Neural cell (in vitro differentiated cells): ENCODE results near the gene CHPF.

ENCODE experiments used
- CTCF ChIP-seq: fragments of 450-650 bp; IDR thresholded peaks from 2 replicates; pipeline ENCODE4 v1.5.1; 2014; ENCODE audit warnings: antibody characterized with exemption, mild to moderate bottlenecking, moderate library complexity; ENCODE audit not compliant: poor library complexity, severe bottlenecking
- EP300 ChIP-seq: fragments of 450-650 bp; conservative IDR thresholded peaks from 2 replicates; pipeline ENCODE4 v1.6.1; 2014; ENCODE audit warnings: antibody characterized with exemption, mild to moderate bottlenecking, moderate library complexity; ENCODE audit not compliant: poor library complexity, severe bottlenecking
- EZH2 ChIP-seq: fragments of 200-600, 300-800 bp; shearing (Covaris generic), sonication (generic); IDR thresholded peaks from 2 replicates; pipeline ENCODE4 v1.6.1; 2014; ENCODE audit warnings: antibody characterized with exemption, low read length, borderline replicate concordance, mild to moderate bottlenecking; ENCODE audit not compliant: insufficient read depth, poor library complexity, severe bottlenecking
- MXI1 ChIP-seq: fragments of 450-650 bp; conservative IDR thresholded peaks from 2 replicates; pipeline ENCODE4 v1.6.1; 2014; ENCODE audit warnings: antibody characterized with exemption, mild to moderate bottlenecking; ENCODE audit not compliant: poor library complexity, severe bottlenecking
- POLR2AphosphoS5 ChIP-seq: IDR thresholded peaks from 2 replicates; pipeline ENCODE4 v1.6.1; 2012
- RAD21 ChIP-seq: fragments of 450-650 bp; conservative IDR thresholded peaks from 2 replicates; pipeline ENCODE4 v1.6.1; 2014; ENCODE audit warnings: antibody characterized with exemption, mild to moderate bottlenecking, moderate library complexity
- REST ChIP-seq: IDR thresholded peaks from 2 replicates; pipeline ENCODE4 v1.6.1; 2012; ENCODE audit warnings: borderline replicate concordance
- SMC3 ChIP-seq: fragments of 450-650 bp; conservative IDR thresholded peaks from 2 replicates; pipeline ENCODE4 v1.6.1; 2014; ENCODE audit warnings: antibody characterized with exemption, mild to moderate bottlenecking, moderate library complexity; ENCODE audit not compliant: poor library complexity
- TAF1 ChIP-seq: IDR thresholded peaks from 2 replicates; pipeline ENCODE4 v1.6.1; 2012; ENCODE audit warnings: low read depth

DNA sequence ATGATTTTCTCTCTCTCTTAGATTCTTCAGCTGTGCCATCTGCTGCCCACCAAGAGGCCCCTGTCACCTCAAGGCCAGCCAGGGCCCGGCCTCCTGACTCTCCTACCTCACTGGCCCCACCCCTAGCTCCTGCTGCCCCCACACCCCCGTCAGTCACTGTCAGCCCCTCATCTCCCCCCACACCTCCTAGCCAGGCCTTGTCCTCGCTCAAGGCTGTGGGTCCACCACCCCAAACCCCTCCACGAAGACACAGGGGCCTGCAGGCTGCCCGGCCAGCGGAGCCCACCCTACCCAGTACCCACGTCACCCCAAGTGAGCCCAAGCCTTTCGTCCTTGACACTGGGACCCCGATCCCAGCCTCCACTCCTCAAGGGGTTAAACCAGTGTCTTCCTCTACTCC, 54.3 kb downstream of the CHPF start:
- TF ChIP-seq EP300 (no peak), CTCF (no peak), TAF1 (no peak), RAD21 (no peak), REST (no peak), POLR2AphosphoS5 (no peak), EZH2 (no peak), SMC3 (no peak), MXI1 (no peak)
